HEK293T (cell line): ENCODE data around the gene CAST.

Source experiments
- BHLHE40 ChIP-seq: fragments of 450-650 bp; IDR thresholded peaks from 2 replicates; pipeline ENCODE4 v1.6.1; 2016; ENCODE audit warnings: mild to moderate bottlenecking, moderate library complexity, borderline replicate concordance
- ELF4 ChIP-seq: fragments of 450-650 bp; IDR thresholded peaks from 2 replicates; pipeline ENCODE4 v1.6.1; 2017; ENCODE audit warnings: antibody characterized with exemption
- L3MBTL2 ChIP-seq: fragments of 450-650 bp; conservative IDR thresholded peaks from 2 replicates; pipeline ENCODE4 v1.6.1; 2016; ENCODE audit warnings: mild to moderate bottlenecking
- NFRKB ChIP-seq: fragments of 450-650 bp; IDR thresholded peaks from 2 replicates; pipeline ENCODE4 v1.6.1; 2016; ENCODE audit warnings: mild to moderate bottlenecking, moderate library complexity

- TF ChIP-seq BHLHE40 = no peak
- no peak for TF ChIP-seq NFRKB
- TF ChIP-seq ELF4 = no peak
- no peak for TF ChIP-seq L3MBTL2
Measured at GRCh38 chr5:96655085-96655484, 7.1 kb upstream of the CAST start.
